GM23338 (cell line): ENCODE results near the gene GPC6. TPM values are rescaled to one million over a fixed set of nuclear protein-coding genes. Genes with fewer than 3 reads are reported as not detected.

Experiments used
- ATAC-seq: fragments of 200-7000 bp; cut with Tn5 transposase; 3 replicates; pipeline ENCODE4 v1.9.1; 2020
- DNase-seq: peaks from one replicate; pipeline ENCODE4 v3.0.0-alpha.2; 2015; ENCODE audit warnings: low spot score
- H2AFZ ChIP-seq: fragments of 200-600 bp; sonication (generic); 2 replicates; pipeline ENCODE4 v1.8.0; 2016; ENCODE audit warnings: antibody characterized with exemption, mild to moderate bottlenecking, moderate library complexity
- H3F3A ChIP-seq: fragments of 200-600 bp; sonication (generic); replicated peaks from 2 replicates; pipeline ENCODE4 v1.8.0; 2017; ENCODE audit warnings: antibody characterized with exemption, mixed run types, low read depth
- H3K27ac ChIP-seq: fragments of 200-600 bp; sonication (generic); 2 replicates; pipeline ENCODE4 v1.6.1; 2016; ENCODE audit warnings: low read depth
- H3K27me3 ChIP-seq: fragments of 200-600 bp; sonication (generic); 2 replicates; pipeline ENCODE4 v1.8.0; 2016; ENCODE audit warnings: mild to moderate bottlenecking, mixed run types, moderate library complexity; ENCODE audit not compliant: insufficient read depth
- H3K36me3 ChIP-seq: fragments of 200-600 bp; sonication (generic); 2 replicates; pipeline ENCODE4 v1.8.0; 2016; ENCODE audit warnings: mild to moderate bottlenecking; ENCODE audit not compliant: insufficient read depth
- H3K4me1 ChIP-seq: fragments of 200-600 bp; sonication (generic); 2 replicates; pipeline ENCODE4 v1.8.0; 2016; ENCODE audit warnings: mild to moderate bottlenecking, moderate library complexity; ENCODE audit not compliant: insufficient read depth
- H3K4me2 ChIP-seq: fragments of 200-600 bp; sonication (generic); 2 replicates; pipeline ENCODE4 v1.7.1; 2017; ENCODE audit warnings: mixed run types
- H3K4me3 ChIP-seq: fragments of 200-600 bp; sonication (generic); 2 replicates; pipeline ENCODE4 v1.6.1; 2016; ENCODE audit warnings: mixed run types
- H3K79me2 ChIP-seq: fragments of 200-600 bp; sonication (generic); replicated peaks from 2 replicates; pipeline ENCODE4 v1.8.0; 2017; ENCODE audit warnings: mild to moderate bottlenecking; ENCODE audit not compliant: insufficient read depth
- H3K9me2 ChIP-seq: fragments of 200-600 bp; sonication (generic); 2 replicates; pipeline ENCODE4 v1.8.0; 2017; ENCODE audit not compliant: insufficient read depth
- H4K20me1 ChIP-seq: fragments of 200-600 bp; sonication (generic); replicated peaks from 2 replicates; pipeline ENCODE4 v1.8.0; 2017; ENCODE audit warnings: mild to moderate bottlenecking; ENCODE audit not compliant: insufficient read depth
- H3K27ac Mint-ChIP-seq: 2 replicates; pipeline ENCODE4 v1.8.0; 2020; ENCODE audit warnings: inconsistent platforms, mild to moderate bottlenecking, moderate library complexity, mixed read lengths
- H3K27me3 Mint-ChIP-seq: 3 replicates; pipeline ENCODE4 v1.8.0; 2022; ENCODE audit warnings: low read depth, mild to moderate bottlenecking, moderate library complexity, mixed read lengths, inconsistent platforms; ENCODE audit not compliant: insufficient read depth, poor library complexity
- H3K36me3 Mint-ChIP-seq: 3 replicates; pipeline ENCODE4 v1.8.0; 2021; ENCODE audit warnings: low read depth, mild to moderate bottlenecking, inconsistent platforms, moderate library complexity, mixed read lengths
- H3K4me1 Mint-ChIP-seq: 3 replicates; pipeline ENCODE4 v1.8.0; 2020; ENCODE audit warnings: mild to moderate bottlenecking, inconsistent platforms, mixed read lengths
- H3K4me3 Mint-ChIP-seq: 3 replicates; pipeline ENCODE4 v1.8.0; 2021; ENCODE audit warnings: moderate library complexity, mild to moderate bottlenecking, inconsistent platforms, mixed read lengths
- H3K9me3 Mint-ChIP-seq: 3 replicates; pipeline ENCODE4 v1.8.0; 2020; ENCODE audit warnings: moderate library complexity, mild to moderate bottlenecking, inconsistent platforms, mixed read lengths
- CREB1 ChIP-seq: fragments of 250-450 bp; sonication (Bioruptor Pico); IDR thresholded peaks from 2 replicates; pipeline ENCODE4 v1.5.0; 2020; ENCODE audit warnings: low read depth, mild to moderate bottlenecking, moderate library complexity
- ETS1 ChIP-seq: IDR thresholded peaks from 2 replicates; pipeline ENCODE4 v1.6.1; 2016; ENCODE audit warnings: antibody characterized with exemption
- EZH2 ChIP-seq: fragments of 200-600 bp; sonication (generic); IDR thresholded peaks from one replicate; pipeline ENCODE4 v1.8.0; 2017; ENCODE audit warnings: antibody characterized with exemption, mild to moderate bottlenecking, low read depth; ENCODE audit not compliant: unreplicated experiment
- EZH2phosphoT487 ChIP-seq: fragments of 200-600 bp; sonication (generic); IDR thresholded peaks from one replicate; pipeline ENCODE4 v1.8.1; 2018; ENCODE audit warnings: antibody characterized with exemption; ENCODE audit not compliant: unreplicated experiment
- JUNB ChIP-seq: IDR thresholded peaks from one replicate; pipeline ENCODE4 v1.6.1; 2016; ENCODE audit warnings: antibody characterized with exemption; ENCODE audit not compliant: unreplicated experiment
- NANOG ChIP-seq: IDR thresholded peaks from 2 replicates; pipeline ENCODE4 v1.6.1; 2016; ENCODE audit warnings: antibody characterized with exemption, borderline replicate concordance
- POLR2AphosphoS5 ChIP-seq: IDR thresholded peaks from 2 replicates; pipeline ENCODE4 v1.6.1; 2016; ENCODE audit warnings: antibody characterized with exemption, low read depth
- STAT1 ChIP-seq: IDR thresholded peaks from one replicate; pipeline ENCODE4 v1.6.1; 2016; ENCODE audit warnings: antibody characterized with exemption; ENCODE audit not compliant: unreplicated experiment
- ZNF114 ChIP-seq: fragments of 250-450 bp; sonication (Bioruptor Pico); IDR thresholded peaks from 2 replicates; pipeline ENCODE4 v1.5.0; 2020; ENCODE audit warnings: mild to moderate bottlenecking, moderate library complexity
- ZNF331 ChIP-seq: fragments of 250-450 bp; sonication (Bioruptor Pico); IDR thresholded peaks from 2 replicates; pipeline ENCODE4 v1.5.0; 2020; ENCODE audit warnings: low read depth, mild to moderate bottlenecking, moderate library complexity
- ZNF462 ChIP-seq: fragments of 250-450 bp; sonication (Bioruptor Pico); IDR thresholded peaks from 2 replicates; pipeline ENCODE4 v1.5.0; 2020; ENCODE audit warnings: mild to moderate bottlenecking, moderate library complexity
- polyA plus RNA-seq: library from polyadenylated mRNA; unstranded; fragments of >200 nt; fragmentation: Nextera tagmentation; extraction: Ambion mirVana; gene quantifications from 2 replicates; pipeline ENCODE4 v1.2.1, GENCODE V29; 2016
- total RNA-seq: library from RNA; depleted of rRNA; stranded (reverse); fragments of >200 nt; shearing (Covaris generic); gene quantifications from 2 replicates; pipeline ENCODE4 v1.2.3, GENCODE V29; 2014
- TF ChIP-seq, protein P1 (sequence below), 2 experiments: fragments of 200-600 bp in 1 of 2; sonication (generic) in 1 of 2; conservative IDR thresholded peaks; 2 replicates each; pipeline versions ENCODE4 v1.5.1 to v1.6.1; 2016 to 2017; ENCODE audit warnings: antibody characterized with exemption in 2 of 2, low read depth in 2 of 2, mild to moderate bottlenecking in 2 of 2, moderate library complexity in 1 of 2

GPC6 gene
- total and polyA plus RNA-seq, 2 experiments from 2014 or later: 6.4 to 28.6 TPM

DNA sequence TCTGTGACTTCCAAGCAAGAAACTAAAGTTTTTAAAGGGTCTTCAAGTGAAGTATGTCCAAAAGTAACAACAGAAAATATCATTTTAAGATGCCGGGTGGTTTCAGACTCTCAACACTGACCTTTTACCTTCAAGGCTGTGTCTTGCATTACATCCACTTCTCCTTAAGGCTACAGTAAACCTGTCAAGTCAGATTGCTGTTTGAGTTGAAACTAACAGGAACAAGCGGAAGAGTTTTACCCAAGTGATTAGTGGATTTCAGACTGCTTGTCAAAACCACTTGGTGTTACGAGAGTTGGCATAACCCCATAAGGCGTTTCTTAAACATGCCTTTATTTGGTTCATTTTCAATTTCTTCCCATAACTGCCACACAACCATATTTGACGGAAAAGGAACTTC is 969.8 kb downstream of the GPC6 start:
- Mint-ChIP-seq H3K4me3 (no peak overlapping the region), H3K27ac (no peak overlapping the region), H3K27me3 (no peaks in the 10 kb centered on the region), H3K4me1 (no peaks in the 10 kb centered on the region; the same call in 2 of the 3 replicates), H3K9me3 (no peaks in the 10 kb centered on the region), H3K36me3 (no peaks in the 10 kb centered on the region)
- no peaks in the 10 kb centered on the region for H3K36me3 ChIP-seq
- no peak overlapping the region for H3K4me2 ChIP-seq
- no peaks in the 10 kb centered on the region for H4K20me1 ChIP-seq
- H3K9me2 ChIP-seq: no peaks in the 10 kb centered on the region
- H3K4me1 ChIP-seq: no peaks in the 10 kb centered on the region
- DNase-seq (no peak), ATAC-seq (no peak)
- TF ChIP-seq EZH2phosphoT487 (no peak), EZH2 (no peak), CREB1 (CRISPR knock-in tag) (no peak), NANOG (no peak), JUNB (no peak), ZNF462 (CRISPR knock-in tag) (no peak), ZNF114 (CRISPR knock-in tag) (no peak), STAT1 (no peak), POLR2AphosphoS5 (no peak), ETS1 (no peak), ZNF331 (CRISPR knock-in tag) (no peak)
- TF ChIP-seq, protein P1, sequence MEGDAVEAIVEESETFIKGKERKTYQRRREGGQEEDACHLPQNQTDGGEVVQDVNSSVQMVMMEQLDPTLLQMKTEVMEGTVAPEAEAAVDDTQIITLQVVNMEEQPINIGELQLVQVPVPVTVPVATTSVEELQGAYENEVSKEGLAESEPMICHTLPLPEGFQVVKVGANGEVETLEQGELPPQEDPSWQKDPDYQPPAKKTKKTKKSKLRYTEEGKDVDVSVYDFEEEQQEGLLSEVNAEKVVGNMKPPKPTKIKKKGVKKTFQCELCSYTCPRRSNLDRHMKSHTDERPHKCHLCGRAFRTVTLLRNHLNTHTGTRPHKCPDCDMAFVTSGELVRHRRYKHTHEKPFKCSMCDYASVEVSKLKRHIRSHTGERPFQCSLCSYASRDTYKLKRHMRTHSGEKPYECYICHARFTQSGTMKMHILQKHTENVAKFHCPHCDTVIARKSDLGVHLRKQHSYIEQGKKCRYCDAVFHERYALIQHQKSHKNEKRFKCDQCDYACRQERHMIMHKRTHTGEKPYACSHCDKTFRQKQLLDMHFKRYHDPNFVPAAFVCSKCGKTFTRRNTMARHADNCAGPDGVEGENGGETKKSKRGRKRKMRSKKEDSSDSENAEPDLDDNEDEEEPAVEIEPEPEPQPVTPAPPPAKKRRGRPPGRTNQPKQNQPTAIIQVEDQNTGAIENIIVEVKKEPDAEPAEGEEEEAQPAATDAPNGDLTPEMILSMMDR (conservative IDR thresholded peaks at IDR 0.05; ENCODE audit: low read depth in 2 of 2): no peak
- no peaks in the 10 kb centered on the region for H3F3A ChIP-seq
- H3K4me3 ChIP-seq: no peak overlapping the region
- H2AFZ ChIP-seq: no peak overlapping the region
- no peaks in the 10 kb centered on the region for H3K27me3 ChIP-seq
- H3K79me2 ChIP-seq: no peaks in the 10 kb centered on the region
- no peak overlapping the region for H3K27ac ChIP-seq
